ENCODE measurements around the gene ACKR2. TPM values are rescaled to one million over a fixed set of nuclear protein-coding genes. Genes with fewer than 3 reads are reported as not detected.

Gene ACKR2
- total RNA-seq, 1 experiment from 2014 or later = not detected

DNA sequence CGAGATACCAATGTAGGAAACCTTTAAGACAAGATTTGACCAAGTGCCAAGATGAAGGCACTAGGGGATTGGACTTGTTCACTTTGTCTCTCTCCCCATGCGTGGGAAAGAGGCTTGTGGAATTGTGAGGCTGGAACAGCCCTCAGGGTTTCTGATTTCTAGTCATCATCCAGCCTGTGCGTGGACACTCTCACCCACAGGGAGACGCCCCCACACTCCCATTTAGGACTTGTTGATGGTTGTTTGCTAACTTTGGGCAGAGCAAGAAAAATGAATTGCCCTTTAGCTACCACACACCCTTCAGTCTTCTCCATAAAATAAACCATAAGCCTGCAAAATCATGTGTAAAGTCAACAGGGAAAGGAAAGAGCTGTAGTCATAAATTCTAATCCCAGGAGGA is 18.4 kb downstream of the ACKR2 start:
- no CpG with 5 or more reads among the region's 4 CpGs for WGBS (ENCODE audit: extremely low coverage, insufficient read length, low lambda C conversion rate)
- Histone ChIP-seq H3K4me1 (ENCODE audit: insufficient read depth, low read length) (no peaks in the 10 kb centered on the region), H2BK5ac (ENCODE audit: insufficient read length, low read length) (no peak overlapping the region), H3K23ac (ENCODE audit: insufficient read length, low read depth, low read length) (no peak overlapping the region), H3K14ac (ENCODE audit: insufficient read depth, low read length) (no peak overlapping the region), H2BK12ac (ENCODE audit: insufficient read length, low read depth, low read length) (no peak overlapping the region), H2AFZ (ENCODE audit: low read length) (no peak overlapping the region), H3K9ac (ENCODE audit: extremely low read depth, insufficient read length, low read length) (no peak overlapping the region), H3K27me3 (ENCODE audit: insufficient read depth, low read length) (no peaks in the 10 kb centered on the region), H2BK20ac (ENCODE audit: low read depth, low read length, poor library complexity, severe bottlenecking) (no peak overlapping the region), H4K8ac (replicated peaks; ENCODE audit: insufficient read length, low read depth, low read length) (no peak overlapping the region), H4K5ac (ENCODE audit: insufficient read length, low read depth, low read length) (no peak overlapping the region), H3K79me1 (ENCODE audit: insufficient read depth, low read depth, low read length, poor library complexity, severe bottlenecking) (no peaks in the 10 kb centered on the region), H4K91ac (ENCODE audit: insufficient read length, low read depth, low read length) (no peak overlapping the region), H3K23me2 (ENCODE audit: insufficient read length, low read depth, low read length, poor library complexity, severe bottlenecking) (no peaks in the 10 kb centered on the region), H3K27ac (ENCODE audit: insufficient read length, low read depth, low read length) (no peak overlapping the region), H3K9me3 (ENCODE audit: control insufficient read depth, low read depth, low read length) (no peaks in the 10 kb centered on the region), H3K4me2 (ENCODE audit: insufficient read depth, insufficient read length, low read length) (no peak overlapping the region), H3K56ac (ENCODE audit: insufficient read length, low read depth, low read length) (no peak overlapping the region), H2AK5ac (ENCODE audit: insufficient read length, low read length) (no peak overlapping the region), H4K20me1 (ENCODE audit: control insufficient read depth, insufficient read depth, insufficient read length) (no peaks in the 10 kb centered on the region), H3K18ac (ENCODE audit: insufficient read length, low read depth, low read length) (no peak overlapping the region), H3T11ph (ENCODE audit: low read length) (no peak overlapping the region), H3K79me2 (ENCODE audit: insufficient read depth, low read length) (no peaks in the 10 kb centered on the region), H3K4ac (ENCODE audit: low read depth, low read length) (no peak overlapping the region), H2BK15ac (ENCODE audit: low read depth, low read length) (no peak overlapping the region), H2BK120ac (ENCODE audit: low read depth, low read length, poor library complexity, severe bottlenecking) (no peak overlapping the region)
- TF ChIP-seq, protein P1, sequence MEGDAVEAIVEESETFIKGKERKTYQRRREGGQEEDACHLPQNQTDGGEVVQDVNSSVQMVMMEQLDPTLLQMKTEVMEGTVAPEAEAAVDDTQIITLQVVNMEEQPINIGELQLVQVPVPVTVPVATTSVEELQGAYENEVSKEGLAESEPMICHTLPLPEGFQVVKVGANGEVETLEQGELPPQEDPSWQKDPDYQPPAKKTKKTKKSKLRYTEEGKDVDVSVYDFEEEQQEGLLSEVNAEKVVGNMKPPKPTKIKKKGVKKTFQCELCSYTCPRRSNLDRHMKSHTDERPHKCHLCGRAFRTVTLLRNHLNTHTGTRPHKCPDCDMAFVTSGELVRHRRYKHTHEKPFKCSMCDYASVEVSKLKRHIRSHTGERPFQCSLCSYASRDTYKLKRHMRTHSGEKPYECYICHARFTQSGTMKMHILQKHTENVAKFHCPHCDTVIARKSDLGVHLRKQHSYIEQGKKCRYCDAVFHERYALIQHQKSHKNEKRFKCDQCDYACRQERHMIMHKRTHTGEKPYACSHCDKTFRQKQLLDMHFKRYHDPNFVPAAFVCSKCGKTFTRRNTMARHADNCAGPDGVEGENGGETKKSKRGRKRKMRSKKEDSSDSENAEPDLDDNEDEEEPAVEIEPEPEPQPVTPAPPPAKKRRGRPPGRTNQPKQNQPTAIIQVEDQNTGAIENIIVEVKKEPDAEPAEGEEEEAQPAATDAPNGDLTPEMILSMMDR (conservative IDR thresholded peaks at IDR 0.05) = no peak
- Mint-ChIP-seq H3K27me3 (ENCODE audit: low read depth) (no peaks in the 10 kb centered on the region), H3K4me1 (peaks cover 16 to 23% of the 10 kb centered on the region in 2 experiments), H3K36me3 (ENCODE audit: insufficient read depth in 1 of 3, low read depth in 3 of 3) (no peaks in the 10 kb centered on the region), H3K4me3 (no peak overlapping the region), H3K9me3 (no peaks in the 10 kb centered on the region; a peak in 1 of 5 replicates), H3K27ac (no peak overlapping the region)
- DNase-seq = no peak
